Stimulated activated CD4-positive, alpha-beta T cell treated with anti-CD3 and anti-CD28 coated beads, Interleukin-1b, Interleukin-23, amount 100 ng/mL, for 48 hours (primary cell): ENCODE data around the gene NR1D1.

Experiments used
- DNase-seq: peaks from one replicate; pipeline ENCODE4 v3.0.0-alpha.2; 2020

NR1D1 gene

GRCh38 chr17:40074871-40075200, 25.6 kb downstream of the NR1D1 start:
- no peak for DNase-seq

GRCh38 chr17:40074175-40074512, 26.2 kb downstream of the NR1D1 start:
- DNase-seq = no peak

- no peak for DNase-seq
Measured at GRCh38 chr17:40073454-40074174, 26.8 kb downstream of the NR1D1 start.

GRCh38 chr17:40072735-40073346, 27.5 kb downstream of the NR1D1 start:
- DNase-seq = no peak

GRCh38 chr17:40072040-40072734, 28.2 kb downstream of the NR1D1 start:
- DNase-seq = no peak

GRCh38 chr17:40071313-40072039, 28.9 kb downstream of the NR1D1 start:
- DNase-seq = no peak

GRCh38 chr17:40070709-40071312, 29.6 kb downstream of the NR1D1 start:
- no peak for DNase-seq

GRCh38 chr17:40069751-40070708, 30.4 kb downstream of the NR1D1 start:
- peak; percentile 30 for DNase-seq

- peak; percentile 79 for DNase-seq
Measured at GRCh38 chr17:40068917-40069750, 31.3 kb downstream of the NR1D1 start.

GRCh38 chr17:40068584-40068916, 31.8 kb downstream of the NR1D1 start:
- DNase-seq = no peak

GRCh38 chr17:40068129-40068581, 32.2 kb downstream of the NR1D1 start:
- DNase-seq = no peak

- DNase-seq = no peak
Measured at GRCh38 chr17:40067710-40068109, 32.7 kb downstream of the NR1D1 start.

- no peak for DNase-seq
Measured at GRCh38 chr17:40065769-40066510, 34.4 kb downstream of the NR1D1 start.

GRCh38 chr17:40064971-40065768, 35.2 kb downstream of the NR1D1 start:
- no peak for DNase-seq

GRCh38 chr17:40063901-40064531, 36.4 kb downstream of the NR1D1 start:
- peak; percentile 28 for DNase-seq

GRCh38 chr17:40063187-40063771, 37.1 kb downstream of the NR1D1 start:
- DNase-seq = no peak

GRCh38 chr17:40062329-40063186, 37.8 kb downstream of the NR1D1 start, which contains the start of gene THRA:
THRA (plus strand) TSS chr17:40062965; CDS start chr17:40074489, 11,524 bp downstream.
- peak; percentile 37 for DNase-seq
